CD4-positive, CD25-positive, alpha-beta regulatory T cell (primary cell): ENCODE results near the gene TAS2R16. TPM values are rescaled to one million over a fixed set of nuclear protein-coding genes. Genes with fewer than 3 reads are reported as not detected.
A peak's percentile ranks its signal among the peaks of the same experiment; 100 is the strongest.
"Not testable (repeated sequence)": the region's sequence is repeated elsewhere in the genome, so short reads cannot be mapped to it uniquely, and the experiment has no call there.

Experiments used
- ATAC-seq, 2 donors: fragments of 150-1000 bp; cut with Tn5 transposase; one replicate each; pipeline ENCODE4 v1.10.0; 2021; ENCODE audit warnings: low read depth in 2 of 2, moderate number of reproducible peaks in 2 of 2, moderate library complexity in 1 of 2
- DNase-seq, 3 donors: peaks; one replicate each; pipeline versions ENCODE4 v3.0.0 to v3.0.0-alpha.2; 2012 to 2022; ENCODE audit warnings: mixed read lengths in 1 of 3
- H3K27ac ChIP-seq: one replicate; pipeline ENCODE4 v1.7.0; 2013; ENCODE audit warnings: mild to moderate bottlenecking, low read length; ENCODE audit not compliant: insufficient read depth, poor library complexity, severe bottlenecking
- H3K27me3 ChIP-seq: one replicate; pipeline ENCODE4 v1.7.0; 2013; ENCODE audit warnings: low read length; ENCODE audit not compliant: control insufficient read depth, insufficient read depth
- H3K36me3 ChIP-seq: one replicate; pipeline ENCODE4 v1.7.0; 2013; ENCODE audit warnings: mild to moderate bottlenecking, low read length, moderate library complexity; ENCODE audit not compliant: control insufficient read depth, insufficient read depth
- H3K4me1 ChIP-seq: 2 replicates; pipeline ENCODE4 v1.7.0; 2013; ENCODE audit warnings: mild to moderate bottlenecking, low read length; ENCODE audit not compliant: insufficient read depth, control insufficient read depth, poor library complexity, severe bottlenecking
- H3K4me3 ChIP-seq: one replicate; pipeline ENCODE4 v1.7.0; 2013; ENCODE audit warnings: low read depth, mild to moderate bottlenecking, low read length, moderate library complexity
- H3K9me3 ChIP-seq, 2 experiments: 1 replicate in 1 of 2; 2 replicates in 1 of 2; pipeline ENCODE4 v1.7.0; 2013; ENCODE audit warnings: low read length in 2 of 2, mild to moderate bottlenecking in 1 of 2, moderate library complexity in 1 of 2; ENCODE audit not compliant: control insufficient read depth in 2 of 2
- H3K27ac Mint-ChIP-seq, 3 donors: one replicate each; pipeline ENCODE4 v1.8.0; 2020 to 2022; ENCODE audit warnings: mild to moderate bottlenecking in 3 of 3, mixed read lengths in 3 of 3, moderate library complexity in 2 of 3
- H3K27me3 Mint-ChIP-seq: one replicate; pipeline ENCODE4 v1.8.0; 2022; ENCODE audit warnings: mild to moderate bottlenecking, mixed read lengths
- H3K36me3 Mint-ChIP-seq: one replicate; pipeline ENCODE4 v1.8.0; 2020; ENCODE audit warnings: mixed read lengths
- H3K4me1 Mint-ChIP-seq, 4 donors: one replicate each; pipeline ENCODE4 v1.8.0; 2020 to 2022; ENCODE audit warnings: mixed read lengths in 4 of 4, mild to moderate bottlenecking in 1 of 4
- H3K4me3 Mint-ChIP-seq, 4 donors: one replicate each; pipeline ENCODE4 v1.8.0; 2020 to 2022; ENCODE audit warnings: mild to moderate bottlenecking in 4 of 4, mixed read lengths in 4 of 4, moderate library complexity in 3 of 4
- H3K9me3 Mint-ChIP-seq, 7 donors: one replicate each; pipeline ENCODE4 v1.8.0; 2020 to 2022; ENCODE audit warnings: mixed read lengths in 7 of 7, mild to moderate bottlenecking in 3 of 7, moderate library complexity in 2 of 7
- polyA plus RNA-seq, 4 donors: library from polyadenylated mRNA; unstranded; fragments of 300-500 nt; fragmentation: Illumina TruSeq; gene quantifications; one replicate each; pipeline ENCODE4 v1.2.3, GENCODE V29; 2021
- total RNA-seq: library from RNA; stranded (reverse); gene quantifications from one replicate; pipeline ENCODE4 v1.2.3, GENCODE V29; 2022

Gene TAS2R16
- total and polyA plus RNA-seq, 5 donors from 2014 or later, result not detected

GRCh38 chr7:122972056-122972455, 23.4 kb downstream of the TAS2R16 start:
- H3K27ac ChIP-seq, result no peak overlapping the region
- no peak overlapping the region for H3K27ac Mint-ChIP-seq
- H3K4me3 Mint-ChIP-seq, result no peak overlapping the region
- no peaks in the 10 kb centered on the region for H3K9me3 ChIP-seq
- no peak for ATAC-seq
- DNase-seq, result no peak
- no peaks in the 10 kb centered on the region for H3K36me3 ChIP-seq
- no peaks in the 10 kb centered on the region for H3K27me3 ChIP-seq
- H3K36me3 Mint-ChIP-seq, result no peaks in the 10 kb centered on the region
- peaks cover 0 to 9% (median 6%) of the 10 kb centered on the region in 7 donors for H3K9me3 Mint-ChIP-seq
- no peaks in the 10 kb centered on the region for H3K4me1 ChIP-seq
- H3K4me3 ChIP-seq, result no peak overlapping the region
- no peaks in the 10 kb centered on the region for H3K4me1 Mint-ChIP-seq
- no peaks in the 10 kb centered on the region for H3K27me3 Mint-ChIP-seq

- Mint-ChIP-seq H3K27ac (peak overlapping the region in 1 of 3 donors; percentile 23), H3K4me1 (no peaks in the 10 kb centered on the region), H3K4me3 (no peak overlapping the region), H3K9me3 (peaks cover 0 to 11% (median 6%) of the 10 kb centered on the region in 7 donors), H3K27me3 (no peaks in the 10 kb centered on the region), H3K36me3 (no peaks in the 10 kb centered on the region)
- H3K27ac ChIP-seq, result no peak overlapping the region
- no peaks in the 10 kb centered on the region for H3K4me1 ChIP-seq
- no peaks in the 10 kb centered on the region for H3K27me3 ChIP-seq
- ATAC-seq (no peak), DNase-seq (no peak)
- H3K36me3 ChIP-seq, result no peaks in the 10 kb centered on the region
- H3K9me3 ChIP-seq, result no peaks in the 10 kb centered on the region
- no peak overlapping the region for H3K4me3 ChIP-seq
These were observed 24.5 kb downstream of the TAS2R16 start for GRCh38 chr7:122970740-122971725.

- peaks cover 0 to 16% (median 2%) of the 10 kb centered on the region in 7 donors for H3K9me3 Mint-ChIP-seq
- no peaks in the 10 kb centered on the region for H3K27me3 Mint-ChIP-seq
- Histone ChIP-seq H3K27ac (no peak overlapping the region), H3K4me3 (no peak overlapping the region), H3K9me3 (no peaks in the 10 kb centered on the region), H3K4me1 (no peaks in the 10 kb centered on the region), H3K36me3 (no peaks in the 10 kb centered on the region), H3K27me3 (no peaks in the 10 kb centered on the region)
- no peaks in the 10 kb centered on the region for H3K4me1 Mint-ChIP-seq
- no peak for DNase-seq
- H3K4me3 Mint-ChIP-seq, result no peak overlapping the region
- no peak for ATAC-seq
- H3K36me3 Mint-ChIP-seq, result no peaks in the 10 kb centered on the region
- H3K27ac Mint-ChIP-seq, result no peak overlapping the region
These were observed 27.1 kb downstream of the TAS2R16 start for GRCh38 chr7:122968389-122968788.

GRCh38 chr7:122965306-122965705, 30.2 kb downstream of the TAS2R16 start:
- Mint-ChIP-seq H3K4me3 (no peak overlapping the region), H3K36me3 (no peaks in the 10 kb centered on the region), H3K27ac (no peak overlapping the region), H3K9me3 (peaks cover 0 to 14% (median 0%) of the 10 kb centered on the region in 7 donors), H3K4me1 (no peaks in the 10 kb centered on the region), H3K27me3 (no peaks in the 10 kb centered on the region)
- ATAC-seq (no peak), DNase-seq (no peak)
- Histone ChIP-seq H3K27me3 (no peaks in the 10 kb centered on the region), H3K27ac (no peak overlapping the region), H3K4me1 (no peaks in the 10 kb centered on the region), H3K36me3 (no peaks in the 10 kb centered on the region), H3K4me3 (no peak overlapping the region), H3K9me3 (no peaks in the 10 kb centered on the region)

GRCh38 chr7:122953678-122954077, 41.8 kb downstream of the TAS2R16 start:
- DNase-seq, H3K36me3 Mint-ChIP-seq, H3K4me1 ChIP-seq, H3K27me3 ChIP-seq, H3K4me1 Mint-ChIP-seq, H3K4me3 ChIP-seq, H3K36me3 ChIP-seq, ATAC-seq, H3K9me3 ChIP-seq, H3K4me3 Mint-ChIP-seq, H3K27me3 Mint-ChIP-seq, H3K27ac Mint-ChIP-seq, H3K27ac ChIP-seq: not testable (repeated sequence)
- peaks cover 0 to 28% (median 4%) of the 10 kb centered on the region in 7 donors for H3K9me3 Mint-ChIP-seq

GRCh38 chr7:122951006-122951405, 44.5 kb downstream of the TAS2R16 start:
- Mint-ChIP-seq H3K36me3 (no peaks in the 10 kb centered on the region), H3K27ac (no peak overlapping the region), H3K9me3 (peaks cover 0 to 20% (median 4%) of the 10 kb centered on the region in 7 donors), H3K27me3 (no peaks in the 10 kb centered on the region), H3K4me3 (no peak overlapping the region), H3K4me1 (no peaks in the 10 kb centered on the region)
- Histone ChIP-seq H3K4me1 (no peaks in the 10 kb centered on the region), H3K9me3 (no peaks in the 10 kb centered on the region), H3K27me3 (no peaks in the 10 kb centered on the region), H3K27ac (no peak overlapping the region), H3K36me3 (no peaks in the 10 kb centered on the region), H3K4me3 (no peak overlapping the region)
- no peak for ATAC-seq
- no peak for DNase-seq

GRCh38 chr7:122949186-122949585, 46.3 kb downstream of the TAS2R16 start:
- no peak for DNase-seq
- Mint-ChIP-seq H3K36me3 (no peaks in the 10 kb centered on the region), H3K9me3 (peaks cover 0 to 15% (median 4%) of the 10 kb centered on the region in 7 donors), H3K4me3 (no peak overlapping the region), H3K27ac (no peak overlapping the region), H3K4me1 (no peaks in the 10 kb centered on the region), H3K27me3 (no peaks in the 10 kb centered on the region)
- Histone ChIP-seq H3K27me3 (no peaks in the 10 kb centered on the region), H3K4me3 (no peak overlapping the region), H3K36me3 (no peaks in the 10 kb centered on the region), H3K27ac (no peak overlapping the region), H3K9me3 (no peaks in the 10 kb centered on the region), H3K4me1 (no peaks in the 10 kb centered on the region)
- no peak for ATAC-seq
